OCI-LY7 (cell line): ENCODE measurements around the gene PTGR2.

Source experiments
- EZH2phosphoT487 ChIP-seq: fragments of 200-600 bp; sonication (generic); IDR thresholded peaks from 2 replicates; pipeline ENCODE4 v1.6.1; 2018; ENCODE audit warnings: low read depth, borderline replicate concordance, mild to moderate bottlenecking, mixed run types, antibody characterized with exemption, low read length, moderate library complexity, mixed read lengths
- TF ChIP-seq, protein P1 (sequence below): fragments of 200-600 bp; sonication (generic); conservative IDR thresholded peaks from 2 replicates; pipeline ENCODE4 v1.5.1; 2014; ENCODE audit warnings: mild to moderate bottlenecking, antibody characterized with exemption, low read length, moderate library complexity, mixed read lengths

DNA sequence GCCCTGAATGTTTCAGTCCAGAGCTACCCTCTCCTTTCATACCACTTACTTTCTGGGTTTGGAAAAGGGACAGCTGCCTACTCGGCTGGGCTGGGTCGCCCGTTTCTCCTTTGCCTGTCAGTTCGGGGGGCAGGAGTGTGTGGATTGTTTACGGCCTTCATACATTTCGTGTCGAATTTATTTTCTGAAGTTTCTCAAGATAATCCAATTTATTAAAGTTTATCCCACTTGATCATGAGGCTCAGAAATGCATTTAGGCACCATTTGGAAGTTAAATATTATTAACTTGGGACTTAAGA is 35.6 kb downstream of the PTGR2 start:
- TF ChIP-seq, protein P1, sequence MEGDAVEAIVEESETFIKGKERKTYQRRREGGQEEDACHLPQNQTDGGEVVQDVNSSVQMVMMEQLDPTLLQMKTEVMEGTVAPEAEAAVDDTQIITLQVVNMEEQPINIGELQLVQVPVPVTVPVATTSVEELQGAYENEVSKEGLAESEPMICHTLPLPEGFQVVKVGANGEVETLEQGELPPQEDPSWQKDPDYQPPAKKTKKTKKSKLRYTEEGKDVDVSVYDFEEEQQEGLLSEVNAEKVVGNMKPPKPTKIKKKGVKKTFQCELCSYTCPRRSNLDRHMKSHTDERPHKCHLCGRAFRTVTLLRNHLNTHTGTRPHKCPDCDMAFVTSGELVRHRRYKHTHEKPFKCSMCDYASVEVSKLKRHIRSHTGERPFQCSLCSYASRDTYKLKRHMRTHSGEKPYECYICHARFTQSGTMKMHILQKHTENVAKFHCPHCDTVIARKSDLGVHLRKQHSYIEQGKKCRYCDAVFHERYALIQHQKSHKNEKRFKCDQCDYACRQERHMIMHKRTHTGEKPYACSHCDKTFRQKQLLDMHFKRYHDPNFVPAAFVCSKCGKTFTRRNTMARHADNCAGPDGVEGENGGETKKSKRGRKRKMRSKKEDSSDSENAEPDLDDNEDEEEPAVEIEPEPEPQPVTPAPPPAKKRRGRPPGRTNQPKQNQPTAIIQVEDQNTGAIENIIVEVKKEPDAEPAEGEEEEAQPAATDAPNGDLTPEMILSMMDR, result no peak
- TF ChIP-seq EZH2phosphoT487, result no peak
